CD14-positive monocyte (primary cell): ENCODE measurements around the gene CDKN2B-AS1. TPM values are rescaled to one million over a fixed set of nuclear protein-coding genes. Genes with fewer than 3 reads are reported as not detected.
A peak's percentile ranks its signal among the peaks of the same experiment; 100 is the strongest.

ENCODE experiments used
- DNase-seq, 3 donors: peaks; one replicate each; pipeline ENCODE4 v3.0.0-alpha.2; 2011 to 2022
- H2AFZ ChIP-seq: 2 replicates; pipeline ENCODE4 v1.6.0; 2012; ENCODE audit warnings: mild to moderate bottlenecking, low read depth, low read length, inconsistent platforms; ENCODE audit not compliant: insufficient read depth, poor library complexity, severe bottlenecking
- H3K27ac ChIP-seq, 2 donors: 1 replicate in 1 of 2; 2 replicates in 1 of 2; pipeline ENCODE4 v1.5.1; 2012 to 2013; ENCODE audit warnings: low read length in 2 of 2, control low read depth in 1 of 2, inconsistent platforms in 1 of 2, low read depth in 1 of 2, mild to moderate bottlenecking in 1 of 2
- H3K27me3 ChIP-seq, 2 donors: one replicate each; pipeline versions ENCODE4 v1.6.0 to v1.6.1; 2011 to 2013; ENCODE audit warnings: low read length in 2 of 2; ENCODE audit not compliant: control insufficient read depth in 2 of 2, insufficient read depth in 2 of 2
- H3K36me3 ChIP-seq, 2 donors: replicated peaks in 1 of 2; 1 replicate in 1 of 2; 2 replicates in 1 of 2; pipeline versions ENCODE4 v1.5.1 to v1.6.1; 2012 to 2013; ENCODE audit warnings: low read length in 2 of 2, control low read depth in 1 of 2, inconsistent platforms in 1 of 2, mild to moderate bottlenecking in 1 of 2; ENCODE audit not compliant: insufficient read depth in 2 of 2, control insufficient read depth in 1 of 2
- H3K4me1 ChIP-seq, 2 donors: 1 replicate in 1 of 2; 2 replicates in 1 of 2; pipeline versions ENCODE4 v1.5.1 to v1.6.1; 2012 to 2013; ENCODE audit warnings: low read length in 2 of 2, control low read depth in 1 of 2, inconsistent platforms in 1 of 2, mild to moderate bottlenecking in 1 of 2, moderate library complexity in 1 of 2; ENCODE audit not compliant: insufficient read depth in 2 of 2, control insufficient read depth in 1 of 2
- H3K4me2 ChIP-seq: replicated peaks from 2 replicates; pipeline ENCODE3; 2012; ENCODE audit warnings: low read length, moderate library complexity, mild to moderate bottlenecking; ENCODE audit not compliant: poor library complexity, severe bottlenecking; ENCODE audit errors: extremely low read depth
- H3K4me3 ChIP-seq, 3 experiments: fragments of 200-600 bp in 1 of 3; sonication (generic) in 1 of 3; replicated peaks in 1 of 3; 1 replicate in 2 of 3; 2 replicates in 1 of 3; pipeline ENCODE4 v1.5.1; 2011 to 2013; ENCODE audit warnings: low read length in 3 of 3, mild to moderate bottlenecking in 3 of 3, control low read depth in 2 of 3, low read depth in 2 of 3, inconsistent platforms in 1 of 3, moderate library complexity in 1 of 3
- H3K79me2 ChIP-seq: 2 replicates; pipeline ENCODE4 v1.6.0; 2012; ENCODE audit warnings: mild to moderate bottlenecking, control low read depth, inconsistent platforms, low read length, moderate library complexity; ENCODE audit not compliant: insufficient read depth
- H3K9ac ChIP-seq: 2 replicates; pipeline ENCODE4 v1.6.0; 2017; ENCODE audit warnings: low read length, mild to moderate bottlenecking; ENCODE audit not compliant: insufficient read depth, poor library complexity, severe bottlenecking
- H3K9me3 ChIP-seq, 2 donors: replicated peaks in 1 of 2; 1 replicate in 1 of 2; 2 replicates in 1 of 2; pipeline versions ENCODE4 v1.5.1 to v1.6.1; 2012 to 2013; ENCODE audit warnings: low read length in 2 of 2, control low read depth in 1 of 2; ENCODE audit not compliant: control insufficient read depth in 1 of 2, insufficient read depth in 1 of 2
- H4K20me1 ChIP-seq: 2 replicates; pipeline ENCODE4 v1.6.0; 2012; ENCODE audit warnings: mild to moderate bottlenecking, low read length, control low read depth, moderate library complexity; ENCODE audit not compliant: insufficient read depth
- H3K27ac Mint-ChIP-seq, 7 donors: one replicate each; pipeline ENCODE4 v1.8.0; 2020; ENCODE audit warnings: mild to moderate bottlenecking in 7 of 7, mixed read lengths in 7 of 7, moderate library complexity in 6 of 7, inconsistent platforms in 2 of 7
- H3K27me3 Mint-ChIP-seq, 3 donors: one replicate each; pipeline ENCODE4 v1.8.0; 2021 to 2022; ENCODE audit warnings: low read depth in 3 of 3, mild to moderate bottlenecking in 3 of 3, mixed read lengths in 3 of 3, moderate library complexity in 3 of 3, inconsistent platforms in 1 of 3
- H3K36me3 Mint-ChIP-seq, 2 donors: one replicate each; pipeline ENCODE4 v1.8.0; 2020; ENCODE audit warnings: mixed read lengths in 2 of 2, inconsistent platforms in 1 of 2, mild to moderate bottlenecking in 1 of 2
- H3K4me1 Mint-ChIP-seq: one replicate; pipeline ENCODE4 v1.8.0; 2020; ENCODE audit warnings: mild to moderate bottlenecking, mixed read lengths
- H3K4me3 Mint-ChIP-seq, 2 donors: one replicate each; pipeline ENCODE4 v1.8.0; 2020; ENCODE audit warnings: mild to moderate bottlenecking in 2 of 2, mixed read lengths in 2 of 2, moderate library complexity in 1 of 2
- H3K9me3 Mint-ChIP-seq, 7 donors: one replicate each; pipeline ENCODE4 v1.8.0; 2020 to 2022; ENCODE audit warnings: mixed read lengths in 7 of 7, mild to moderate bottlenecking in 6 of 7, moderate library complexity in 6 of 7, inconsistent platforms in 2 of 7
- WGBS: methylation state at CpG from one replicate; pipeline ENCODE4 v1.1.5; 2013; ENCODE audit warnings: missing lambda C conversion rate; ENCODE audit not compliant: insufficient coverage; 5-methylcytosine and 5-hydroxymethylcytosine counted together
- intact Hi-C, 2 donors: fragments of 100-400 bp; cut with micrococcal nuclease; formaldehyde crosslinking; loops; one replicate each; pipeline versions ENCODE4 v1.15.0 to v1.15.1; 2023
- polyA plus RNA-seq, 3 donors: library from polyadenylated mRNA; depleted of rRNA in 1 of 3; unstranded in 2 of 3; stranded (reverse) in 1 of 3; fragments of 300-500 nt in 2 of 3; fragments of >200 nt in 1 of 3; fragmentation: Illumina TruSeq in 2 of 3; gene quantifications; 1 replicate in 2 of 3; 2 replicates in 1 of 3; pipeline ENCODE4 v1.2.3, GENCODE V29; 2012 to 2021
- TF ChIP-seq, protein P1 (sequence below): fragments of 200-600 bp; IDR thresholded peaks from one replicate; pipeline ENCODE4 v1.8.0; 2022; ENCODE audit warnings: antibody characterized with exemption, mild to moderate bottlenecking

Gene CDKN2B-AS1
- polyA plus RNA-seq, 3 donors: 0.35 to 0.55 (median 0.50) TPM

DNA sequence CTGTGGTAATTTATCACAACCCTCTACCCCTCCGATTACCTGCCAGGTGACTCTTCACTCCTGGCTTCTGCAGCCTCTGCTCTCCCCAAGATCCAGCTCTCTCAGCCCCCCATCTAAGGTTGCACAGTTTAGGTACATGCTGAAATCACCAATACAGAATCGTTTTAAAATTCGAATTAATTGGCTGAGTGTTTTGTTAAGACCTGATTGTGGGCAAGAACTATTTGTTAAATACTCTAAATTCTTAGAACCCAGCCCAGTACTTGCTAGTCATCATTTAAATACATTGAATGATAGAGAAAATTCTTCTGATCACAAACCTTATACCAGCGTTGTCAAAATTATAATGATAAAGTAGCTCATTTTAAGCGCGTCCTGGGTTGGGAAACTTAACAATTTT lies 162.0 kb downstream of the CDKN2B-AS1 start:
- Histone ChIP-seq H3K4me2 (no peak overlapping the region), H3K36me3 (no peaks in the 10 kb centered on the region), H3K9me3 (no peaks in the 10 kb centered on the region), H3K27ac (no peak overlapping the region), H3K9ac (no peak overlapping the region), H3K27me3 (no peaks in the 10 kb centered on the region), H2AFZ (no peak overlapping the region), H3K4me1 (peaks cover 39 to 42% of the 10 kb centered on the region in 2 donors), H3K79me2 (no peaks in the 10 kb centered on the region), H3K4me3 (no peak overlapping the region), H4K20me1 (no peaks in the 10 kb centered on the region)
- H3K4me1 Mint-ChIP-seq: peaks cover 43% of the 10 kb centered on the region
- peak overlapping the region in 1 of 7 donors; percentile 20 for H3K27ac Mint-ChIP-seq
- TF ChIP-seq, protein P1, sequence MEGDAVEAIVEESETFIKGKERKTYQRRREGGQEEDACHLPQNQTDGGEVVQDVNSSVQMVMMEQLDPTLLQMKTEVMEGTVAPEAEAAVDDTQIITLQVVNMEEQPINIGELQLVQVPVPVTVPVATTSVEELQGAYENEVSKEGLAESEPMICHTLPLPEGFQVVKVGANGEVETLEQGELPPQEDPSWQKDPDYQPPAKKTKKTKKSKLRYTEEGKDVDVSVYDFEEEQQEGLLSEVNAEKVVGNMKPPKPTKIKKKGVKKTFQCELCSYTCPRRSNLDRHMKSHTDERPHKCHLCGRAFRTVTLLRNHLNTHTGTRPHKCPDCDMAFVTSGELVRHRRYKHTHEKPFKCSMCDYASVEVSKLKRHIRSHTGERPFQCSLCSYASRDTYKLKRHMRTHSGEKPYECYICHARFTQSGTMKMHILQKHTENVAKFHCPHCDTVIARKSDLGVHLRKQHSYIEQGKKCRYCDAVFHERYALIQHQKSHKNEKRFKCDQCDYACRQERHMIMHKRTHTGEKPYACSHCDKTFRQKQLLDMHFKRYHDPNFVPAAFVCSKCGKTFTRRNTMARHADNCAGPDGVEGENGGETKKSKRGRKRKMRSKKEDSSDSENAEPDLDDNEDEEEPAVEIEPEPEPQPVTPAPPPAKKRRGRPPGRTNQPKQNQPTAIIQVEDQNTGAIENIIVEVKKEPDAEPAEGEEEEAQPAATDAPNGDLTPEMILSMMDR: no peak
- H3K9me3 Mint-ChIP-seq: no peaks in the 10 kb centered on the region
- no peaks in the 10 kb centered on the region for H3K36me3 Mint-ChIP-seq
- 100% methylated on average over 1 of the region's 6 CpGs for WGBS
- DNase-seq: no peak
- peaks cover 0 to 1% (median 0%) of the 10 kb centered on the region in 3 donors for H3K27me3 Mint-ChIP-seq
- H3K4me3 Mint-ChIP-seq: no peak overlapping the region
- intact Hi-C loops: loop anchor here in 1 of 2 donors (10.0 kb wide), 1 partner anchor 342 kb away; no protein-coding TSS in a partner anchor

DNA sequence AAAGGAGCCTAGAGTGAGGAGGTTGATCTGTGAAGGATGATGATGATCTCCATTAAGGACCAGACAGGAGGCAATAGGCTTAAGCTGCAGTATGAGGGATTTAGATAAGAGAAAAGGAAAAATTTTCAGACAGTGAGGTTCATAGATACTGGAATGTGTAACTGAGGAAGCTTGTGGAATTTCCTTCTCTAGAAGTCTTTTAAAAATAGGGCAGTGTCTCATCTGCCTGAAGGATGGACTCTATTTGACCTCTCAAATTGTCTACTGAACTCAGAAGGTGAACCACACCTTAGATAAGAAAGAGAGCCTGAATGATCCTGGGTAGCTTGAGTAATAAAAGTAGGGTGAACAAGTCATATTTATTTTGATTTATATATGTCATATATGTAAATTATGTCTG lies 162.7 kb downstream of the CDKN2B-AS1 start:
- Mint-ChIP-seq H3K36me3 (no peaks in the 10 kb centered on the region), H3K4me1 (peaks cover 43% of the 10 kb centered on the region), H3K27me3 (peaks cover 0 to 5% (median under 1%) of the 10 kb centered on the region in 3 donors), H3K9me3 (no peaks in the 10 kb centered on the region), H3K27ac (peak overlapping the region in 2 of 7 donors; percentile 27 to 37), H3K4me3 (no peak overlapping the region)
- no peaks in the 10 kb centered on the region for H3K27me3 ChIP-seq
- no peaks in the 10 kb centered on the region for H3K79me2 ChIP-seq
- no peak overlapping the region for H3K4me3 ChIP-seq
- TF ChIP-seq, protein P1: no peak
- no peak overlapping the region for H2AFZ ChIP-seq
- intact Hi-C loops: loop anchor here in 1 of 2 donors (10.0 kb wide), 1 partner anchor 342 kb away; no protein-coding TSS in a partner anchor
- H3K4me2 ChIP-seq: no peak overlapping the region
- no peaks in the 10 kb centered on the region for H3K36me3 ChIP-seq
- no peak for DNase-seq
- no peaks in the 10 kb centered on the region for H3K9me3 ChIP-seq
- peaks cover 39 to 42% of the 10 kb centered on the region in 2 donors for H3K4me1 ChIP-seq
- no peaks in the 10 kb centered on the region for H4K20me1 ChIP-seq
- no peak overlapping the region for H3K9ac ChIP-seq
- no peak overlapping the region for H3K27ac ChIP-seq
